ENCODE measurements around the gene MCOLN1. TPM values are rescaled to one million over a fixed set of nuclear protein-coding genes. Genes with fewer than 3 reads are reported as not detected.

Gene MCOLN1
- total and polyA plus RNA-seq, 2 of the 4 experiments (the other 2 are of a cell fraction): 3.4 to 19.6 TPM

GRCh38 chr19:7505288-7505681, 17.1 kb upstream of the MCOLN1 start:
- 59% methylated on average over 8 of the region's 19 CpGs; no CpG with 5 or more reads in 1 of the 2 experiments for WGBS, 2 experiments (ENCODE audit: extremely low coverage in 2 of 2, insufficient read length in 1 of 2)
- Histone ChIP-seq H2AK9ac (replicated peaks; ENCODE audit: low read depth, low read length, poor library complexity) (no peak overlapping the region), H3K79me1 (ENCODE audit: low read depth in 1 of 2, low read length in 2 of 2) (no peaks in the 10 kb centered on the region), H3K36me3 (ENCODE audit: control insufficient read depth, insufficient read depth, low read length) (no peaks in the 10 kb centered on the region), H4K5ac (ENCODE audit: low read depth, low read length) (no peak overlapping the region), H2BK5ac (ENCODE audit: low read depth, low read length, poor library complexity, severe bottlenecking) (no peak overlapping the region), H2BK15ac (ENCODE audit: low read depth, low read length) (no peak overlapping the region), H3K27me3 (ENCODE audit: control insufficient read depth, insufficient read depth, low read length) (peaks cover 22% of the 10 kb centered on the region), H2BK20ac (ENCODE audit: low read depth, low read length) (no peak overlapping the region), H3K27ac (ENCODE audit: insufficient read depth, low read length) (no peak overlapping the region), H3K4me2 (ENCODE audit: low read depth, low read length) (no peak overlapping the region), H3K56ac (ENCODE audit: extremely low read depth, insufficient read depth, low read length) (no peak overlapping the region), H4K20me1 (ENCODE audit: insufficient read depth, low read length) (no peaks in the 10 kb centered on the region), H3K9ac (ENCODE audit: low read depth, low read length) (no peak overlapping the region), H3K9me1 (ENCODE audit: insufficient read depth, low read length) (no peaks in the 10 kb centered on the region), H3K4ac (ENCODE audit: low read depth, low read length) (no peak overlapping the region), H2AK5ac (ENCODE audit: low read depth, low read length) (no peak overlapping the region), H3K14ac (replicated peaks; ENCODE audit: low read depth, low read length) (no peak overlapping the region), H3K4me1 (ENCODE audit: control insufficient read depth, insufficient read depth, low read length) (peaks cover 3% of the 10 kb centered on the region; the same call in 1 of the 2 replicates), H3K23ac (ENCODE audit: low read depth, low read length) (no peak overlapping the region), H2BK120ac (ENCODE audit: low read depth, low read length) (no peak overlapping the region), H3K4me3 (ENCODE audit: insufficient read depth, low read depth, low read length) (no peak overlapping the region), H4K8ac (ENCODE audit: low read depth in 2 of 2, low read length in 2 of 2) (no peak overlapping the region), H4K91ac (ENCODE audit: insufficient read depth, low read depth, low read length) (no peak overlapping the region), H2AFZ (replicated peaks; ENCODE audit: low read length, poor library complexity) (peak overlapping the region; percentile 58), H3K18ac (ENCODE audit: low read depth, low read length) (no peak overlapping the region), H3K9me3 (ENCODE audit: control insufficient read depth, insufficient read depth, low read length) (no peaks in the 10 kb centered on the region)
- BruUV-seq (replicated peaks): no TSS peak
- intact Hi-C loops (cut with micrococcal nuclease) (no loop called here), in situ Hi-C loops (cut with MboI; ENCODE audit: low sequenced_read_pairs) (no loop called here), dilution Hi-C loops (cut with HindIII; ENCODE audit: low sequenced_read_pairs, unreplicated experiment) (no loop called here)
- ChIA-PET POLR2A (ENCODE audit: unreplicated experiment) (no interaction called here), CTCF (no interaction called here)
- ATAC-seq (ENCODE audit: low read depth) (no peak), DNase-seq (no peak)
- TF ChIP-seq NFE2L2 (IDR thresholded peaks at IDR 0.05; ENCODE audit: low read depth, low read length) (no peak), RCOR1 (IDR thresholded peaks at IDR 0.05; ENCODE audit: insufficient replicate concordance, low read length) (no peak), CHD1 (IDR thresholded peaks at IDR 0.05; ENCODE audit: low read depth, low read length) (no peak), MAZ (IDR thresholded peaks at IDR 0.05; ENCODE audit: borderline replicate concordance, low read depth, low read length) (no peak)
- TF ChIP-seq, protein P1, sequence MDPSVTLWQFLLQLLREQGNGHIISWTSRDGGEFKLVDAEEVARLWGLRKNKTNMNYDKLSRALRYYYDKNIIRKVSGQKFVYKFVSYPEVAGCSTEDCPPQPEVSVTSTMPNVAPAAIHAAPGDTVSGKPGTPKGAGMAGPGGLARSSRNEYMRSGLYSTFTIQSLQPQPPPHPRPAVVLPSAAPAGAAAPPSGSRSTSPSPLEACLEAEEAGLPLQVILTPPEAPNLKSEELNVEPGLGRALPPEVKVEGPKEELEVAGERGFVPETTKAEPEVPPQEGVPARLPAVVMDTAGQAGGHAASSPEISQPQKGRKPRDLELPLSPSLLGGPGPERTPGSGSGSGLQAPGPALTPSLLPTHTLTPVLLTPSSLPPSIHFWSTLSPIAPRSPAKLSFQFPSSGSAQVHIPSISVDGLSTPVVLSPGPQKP (IDR thresholded peaks at IDR 0.05; ENCODE audit: borderline replicate concordance, low read depth, low read length): no peak

Measured in IMR-90 (cell line).